MCF 10A (cell line): ENCODE measurements around the gene ABHD10. TPM values are rescaled to one million over a fixed set of nuclear protein-coding genes. Genes with fewer than 3 reads are reported as not detected.
A peak's percentile ranks its signal among the peaks of the same experiment; 100 is the strongest.

Experiments
- BruUV-seq: library from RNA; stranded (reverse); fragments of 400-500 nt; replicated peaks from 2 replicates; lab custom pipeline; 2021; lab: Mats Ljungman, UMichigan
- CTCF ChIA-PET: fragments of 300-600 bp; sonication (Branson Sonifier 250); formaldehyde crosslinking; extraction: SDS; loops from one replicate; lab custom pipeline; 2021; ENCODE audit warnings: antibody characterized with exemption, inconsistent platforms; lab: Yijun Ruan, JAX
- POLR2A ChIA-PET: fragments of 300-600, 350-650 bp; sonication (Branson Sonifier 250); formaldehyde crosslinking; extraction: SDS; loops from one replicate; lab custom pipeline; 2020; ENCODE audit warnings: antibody characterized with exemption, inconsistent platforms; lab: Yijun Ruan, JAX
- DNase-seq: peaks from one replicate; pipeline ENCODE4 v3.0.0-alpha.2; 2018; ENCODE audit not compliant: unreplicated experiment
- H3K27ac Mint-ChIP-seq: one replicate; pipeline ENCODE4 v1.8.0; 2022; ENCODE audit warnings: mild to moderate bottlenecking, low read depth, mixed read lengths; ENCODE audit not compliant: unreplicated experiment
- H3K27me3 Mint-ChIP-seq: one replicate; pipeline ENCODE4 v1.8.0; 2022; ENCODE audit warnings: mixed read lengths; ENCODE audit not compliant: insufficient read depth, unreplicated experiment
- H3K36me3 Mint-ChIP-seq: one replicate; pipeline ENCODE4 v1.8.0; 2022; ENCODE audit warnings: mild to moderate bottlenecking, moderate library complexity, mixed read lengths; ENCODE audit not compliant: insufficient read depth, unreplicated experiment
- H3K4me1 Mint-ChIP-seq: one replicate; pipeline ENCODE4 v1.8.0; 2022; ENCODE audit warnings: mixed read lengths; ENCODE audit not compliant: insufficient read depth, unreplicated experiment
- H3K4me3 Mint-ChIP-seq: one replicate; pipeline ENCODE4 v1.8.0; 2022; ENCODE audit warnings: mild to moderate bottlenecking, moderate library complexity, mixed read lengths; ENCODE audit not compliant: unreplicated experiment
- H3K9me3 Mint-ChIP-seq: one replicate; pipeline ENCODE4 v1.8.0; 2022; ENCODE audit warnings: mixed read lengths; ENCODE audit not compliant: unreplicated experiment
- CTCF ChIP-seq: fragments of 200-600 bp; IDR thresholded peaks from one replicate; pipeline ENCODE4 v1.8.0; 2022; ENCODE audit warnings: antibody characterized with exemption, mild to moderate bottlenecking; ENCODE audit not compliant: unreplicated experiment
- intact Hi-C: fragments of 100-400 bp; cut with micrococcal nuclease; formaldehyde crosslinking; loops from 2 replicates; pipeline ENCODE4 v1.14.1; 2022
- total RNA-seq: library from RNA; stranded (reverse); gene quantifications from 2 replicates; pipeline ENCODE4 v1.2.3, GENCODE V29; 2022

The ABHD10 gene
- total RNA-seq, 1 experiment from 2014 or later = 34.1 TPM

GRCh38 chr3:111984636-111985298 lies 5.9 kb downstream of the ABHD10 start:
- Mint-ChIP-seq H3K4me1 (peaks cover 29% of the 10 kb centered on the region), H3K27ac (no peak overlapping the region), H3K9me3 (no peaks in the 10 kb centered on the region), H3K27me3 (no peaks in the 10 kb centered on the region), H3K4me3 (no peak overlapping the region), H3K36me3 (peaks cover 29% of the 10 kb centered on the region)
- no TSS peak for BruUV-seq
- ChIA-PET POLR2A (no interaction called here), CTCF (interaction anchor here (2.8 kb wide), 1 partner anchor 59 kb away, joined by 22 read pairs; no protein-coding TSS in a partner anchor)
- no peak for TF ChIP-seq CTCF
- intact Hi-C loops = no loop called here
- DNase-seq = no peak

- Mint-ChIP-seq H3K4me1 (peaks cover 29% of the 10 kb centered on the region), H3K4me3 (no peak overlapping the region), H3K36me3 (peaks cover 29% of the 10 kb centered on the region), H3K27ac (no peak overlapping the region), H3K27me3 (no peaks in the 10 kb centered on the region), H3K9me3 (no peaks in the 10 kb centered on the region)
- no TSS peak for BruUV-seq
- POLR2A ChIA-PET = interaction anchor here (0.8 kb wide), 1 partner anchor 20 kb away, joined by 4 read pairs; no protein-coding TSS in a partner anchor
- no peak for TF ChIP-seq CTCF
- intact Hi-C loops = no loop called here
- DNase-seq = no peak
- CTCF ChIA-PET = interaction anchor here (0.6 to 2.8 kb wide), 5 partner anchors 21 to 98 kb away, joined by 3 to 22 read pairs (median 4); no protein-coding TSS in a partner anchor
Observed at GRCh38 chr3:111986800-111987199, 8.0 kb downstream of the ABHD10 start.

GRCh38 chr3:111989061-111989678 lies 10.3 kb downstream of the ABHD10 start:
- Mint-ChIP-seq H3K4me1 (peaks cover 24% of the 10 kb centered on the region), H3K36me3 (peaks cover 33% of the 10 kb centered on the region), H3K27me3 (no peaks in the 10 kb centered on the region), H3K9me3 (no peaks in the 10 kb centered on the region), H3K4me3 (no peak overlapping the region), H3K27ac (no peak overlapping the region)
- ChIA-PET POLR2A (interaction anchor here (0.7 to 2.5 kb wide), 10 partner anchors 10 to 162 kb away, joined by 3 to 22 read pairs (median 4); partner anchors contain the start of gene ABHD10), CTCF (interaction anchor here (0.5 to 7.1 kb wide), 39 partner anchors 8 to 1391 kb away, joined by 3 to 165 read pairs (median 4); partner anchors contain the start of genes ABHD10 and TMPRSS7)
- DNase-seq = peak; percentile 74
- intact Hi-C loops = loop anchor here (1.0 kb wide), 3 partner anchors 24 to 97 kb away; partner anchors contain the start of gene C3orf52
- TF ChIP-seq CTCF = peak; percentile 47
- BruUV-seq = no TSS peak

GRCh38 chr3:111993038-111993437 lies 14.2 kb downstream of the ABHD10 start:
- Mint-ChIP-seq H3K36me3 (peaks cover 22% of the 10 kb centered on the region), H3K27me3 (no peaks in the 10 kb centered on the region), H3K4me3 (no peak overlapping the region), H3K9me3 (no peaks in the 10 kb centered on the region), H3K4me1 (peaks cover 6% of the 10 kb centered on the region), H3K27ac (no peak overlapping the region)
- BruUV-seq = no TSS peak
- intact Hi-C loops = no loop called here
- no peak for TF ChIP-seq CTCF
- ChIA-PET CTCF (interaction anchor here (0.6 to 7.1 kb wide), 4 partner anchors 20 to 415 kb away, joined by 3 to 165 read pairs (median 17); no protein-coding TSS in a partner anchor), POLR2A (interaction anchor here (0.6 to 0.8 kb wide), 2 partner anchors 9 to 12 kb away, joined by 3 read pairs; no protein-coding TSS in a partner anchor)
- no peak for DNase-seq
